Ishikawa (cell line): ENCODE measurements around the gene MCAT.

ENCODE experiments used
- CEBPB ChIP-seq: IDR thresholded peaks from 2 replicates; pipeline ENCODE4 v1.6.1; 2012
- CREB1 ChIP-seq: IDR thresholded peaks from 2 replicates; pipeline ENCODE4 v1.6.1; 2012; ENCODE audit warnings: low read depth
- EP300 ChIP-seq: IDR thresholded peaks from 2 replicates; pipeline ENCODE4 v1.6.1; 2012; ENCODE audit warnings: borderline replicate concordance
- FOXM1 ChIP-seq: IDR thresholded peaks from 2 replicates; pipeline ENCODE4 v1.6.1; 2012; ENCODE audit warnings: low read depth, borderline replicate concordance
- RAD21 ChIP-seq: IDR thresholded peaks from 2 replicates; pipeline ENCODE4 v1.6.1; 2012; ENCODE audit warnings: low read depth
- TAF1 ChIP-seq: IDR thresholded peaks from 2 replicates; pipeline ENCODE4 v1.6.1; 2012; ENCODE audit warnings: low read depth, mild to moderate bottlenecking
- TCF12 ChIP-seq: IDR thresholded peaks from 2 replicates; pipeline ENCODE4 v1.6.1; 2012; ENCODE audit warnings: low read depth
- TEAD4 ChIP-seq: IDR thresholded peaks from 2 replicates; pipeline ENCODE4 v1.6.1; 2012
- YY1 ChIP-seq: IDR thresholded peaks from 2 replicates; pipeline ENCODE4 v1.6.1; 2012; ENCODE audit warnings: low read depth
- ZBTB7A ChIP-seq: IDR thresholded peaks from 2 replicates; pipeline ENCODE4 v1.6.1; 2012; ENCODE audit warnings: low read depth
- TF ChIP-seq, protein P1 (sequence below): IDR thresholded peaks from 2 replicates; pipeline ENCODE4 v1.6.1; 2012
- TF ChIP-seq, protein P2 (sequence below): IDR thresholded peaks from 2 replicates; pipeline ENCODE4 v1.6.1; 2012; ENCODE audit warnings: low read depth, mild to moderate bottlenecking
- TF ChIP-seq, protein P3 (sequence below): IDR thresholded peaks from 2 replicates; pipeline ENCODE4 v1.6.1; 2012

DNA sequence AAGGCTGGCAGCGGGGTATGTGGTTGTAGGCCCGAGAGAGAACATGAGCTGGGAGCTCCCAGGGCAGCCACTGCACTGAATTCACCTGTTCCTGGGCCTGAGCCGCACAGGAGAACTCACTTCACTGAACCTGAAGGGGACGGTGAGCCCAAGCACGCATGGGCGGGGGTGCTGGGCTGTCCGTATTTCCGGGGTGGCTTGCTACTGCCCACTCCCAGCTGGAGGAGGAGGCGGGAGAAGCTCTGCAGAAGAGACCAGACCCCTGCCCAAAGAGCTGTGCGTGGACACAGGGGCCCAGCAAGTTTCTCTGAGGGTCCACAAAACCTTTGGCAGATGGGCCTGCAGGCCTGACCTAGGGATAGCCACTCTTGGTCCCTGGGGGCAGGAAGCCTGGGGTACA is 38.9 kb upstream of the MCAT start:
- TF ChIP-seq RAD21 = no peak
- TF ChIP-seq CREB1 = no peak
- no peak for TF ChIP-seq EP300
- TF ChIP-seq, protein P1, sequence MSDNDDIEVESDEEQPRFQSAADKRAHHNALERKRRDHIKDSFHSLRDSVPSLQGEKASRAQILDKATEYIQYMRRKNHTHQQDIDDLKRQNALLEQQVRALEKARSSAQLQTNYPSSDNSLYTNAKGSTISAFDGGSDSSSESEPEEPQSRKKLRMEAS = no peak
- TF ChIP-seq, protein P2, sequence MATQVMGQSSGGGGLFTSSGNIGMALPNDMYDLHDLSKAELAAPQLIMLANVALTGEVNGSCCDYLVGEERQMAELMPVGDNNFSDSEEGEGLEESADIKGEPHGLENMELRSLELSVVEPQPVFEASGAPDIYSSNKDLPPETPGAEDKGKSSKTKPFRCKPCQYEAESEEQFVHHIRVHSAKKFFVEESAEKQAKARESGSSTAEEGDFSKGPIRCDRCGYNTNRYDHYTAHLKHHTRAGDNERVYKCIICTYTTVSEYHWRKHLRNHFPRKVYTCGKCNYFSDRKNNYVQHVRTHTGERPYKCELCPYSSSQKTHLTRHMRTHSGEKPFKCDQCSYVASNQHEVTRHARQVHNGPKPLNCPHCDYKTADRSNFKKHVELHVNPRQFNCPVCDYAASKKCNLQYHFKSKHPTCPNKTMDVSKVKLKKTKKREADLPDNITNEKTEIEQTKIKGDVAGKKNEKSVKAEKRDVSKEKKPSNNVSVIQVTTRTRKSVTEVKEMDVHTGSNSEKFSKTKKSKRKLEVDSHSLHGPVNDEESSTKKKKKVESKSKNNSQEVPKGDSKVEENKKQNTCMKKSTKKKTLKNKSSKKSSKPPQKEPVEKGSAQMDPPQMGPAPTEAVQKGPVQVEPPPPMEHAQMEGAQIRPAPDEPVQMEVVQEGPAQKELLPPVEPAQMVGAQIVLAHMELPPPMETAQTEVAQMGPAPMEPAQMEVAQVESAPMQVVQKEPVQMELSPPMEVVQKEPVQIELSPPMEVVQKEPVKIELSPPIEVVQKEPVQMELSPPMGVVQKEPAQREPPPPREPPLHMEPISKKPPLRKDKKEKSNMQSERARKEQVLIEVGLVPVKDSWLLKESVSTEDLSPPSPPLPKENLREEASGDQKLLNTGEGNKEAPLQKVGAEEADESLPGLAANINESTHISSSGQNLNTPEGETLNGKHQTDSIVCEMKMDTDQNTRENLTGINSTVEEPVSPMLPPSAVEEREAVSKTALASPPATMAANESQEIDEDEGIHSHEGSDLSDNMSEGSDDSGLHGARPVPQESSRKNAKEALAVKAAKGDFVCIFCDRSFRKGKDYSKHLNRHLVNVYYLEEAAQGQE = no peak
- TF ChIP-seq TAF1 = no peak
- TF ChIP-seq TCF12 = no peak
- TF ChIP-seq, protein P3, sequence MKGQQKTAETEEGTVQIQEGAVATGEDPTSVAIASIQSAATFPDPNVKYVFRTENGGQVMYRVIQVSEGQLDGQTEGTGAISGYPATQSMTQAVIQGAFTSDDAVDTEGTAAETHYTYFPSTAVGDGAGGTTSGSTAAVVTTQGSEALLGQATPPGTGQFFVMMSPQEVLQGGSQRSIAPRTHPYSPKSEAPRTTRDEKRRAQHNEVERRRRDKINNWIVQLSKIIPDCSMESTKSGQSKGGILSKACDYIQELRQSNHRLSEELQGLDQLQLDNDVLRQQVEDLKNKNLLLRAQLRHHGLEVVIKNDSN = no peak
- TF ChIP-seq TEAD4 = no peak
- no peak for TF ChIP-seq FOXM1
- TF ChIP-seq ZBTB7A = no peak
- TF ChIP-seq CEBPB = no peak
- TF ChIP-seq YY1 = no peak
